Neutrophil (primary cell): ENCODE results near the gene ARRDC1.
A peak's percentile ranks its signal among the peaks of the same experiment; 100 is the strongest.

Source experiments
- H3K27ac ChIP-seq: fragments of 200-600 bp; sonication (generic); 2 replicates; pipeline ENCODE4 v1.5.1; 2016; ENCODE audit warnings: mild to moderate bottlenecking, moderate library complexity
- H3K27me3 ChIP-seq: fragments of 200-600 bp; sonication (generic); 2 replicates; pipeline ENCODE4 v1.6.0; 2016; ENCODE audit warnings: mild to moderate bottlenecking
- H3K36me3 ChIP-seq: fragments of 200-600 bp; sonication (generic); 2 replicates; pipeline ENCODE4 v1.5.1; 2017
- H3K4me1 ChIP-seq, 2 experiments: fragments of 200-600 bp in 1 of 2; sonication (generic) in 1 of 2; 1 replicate in 1 of 2; 2 replicates in 1 of 2; pipeline versions ENCODE4 v1.5.1 to v1.6.1; 2013 to 2016; ENCODE audit warnings: low read depth in 1 of 2, low read length in 1 of 2, mild to moderate bottlenecking in 1 of 2, moderate library complexity in 1 of 2; ENCODE audit not compliant: control insufficient read depth in 1 of 2, insufficient read depth in 1 of 2
- H3K4me3 ChIP-seq, 2 experiments: fragments of 200-600 bp in 1 of 2; sonication (generic) in 1 of 2; 1 replicate in 1 of 2; 2 replicates in 1 of 2; pipeline ENCODE4 v1.5.1; 2013 to 2016; ENCODE audit warnings: low read depth in 1 of 2, low read length in 1 of 2, mild to moderate bottlenecking in 1 of 2, moderate library complexity in 1 of 2
- H3K9me3 ChIP-seq: fragments of 200-600 bp; sonication (generic); 2 replicates; pipeline ENCODE4 v1.5.1; 2016
- CTCF ChIP-seq: fragments of 200-600 bp; sonication (generic); IDR thresholded peaks from 2 replicates; pipeline ENCODE4 v1.5.1; 2016; ENCODE audit warnings: antibody characterized with exemption

Gene ARRDC1

GRCh38 chr9:137647096-137647714 is 41.7 kb downstream of the ARRDC1 start:
- Histone ChIP-seq H3K4me1 (peaks cover 20 to 22% of the 10 kb centered on the region in 2 experiments), H3K36me3 (peaks cover 13% of the 10 kb centered on the region), H3K4me3 (peak overlapping the region; percentile 50 to 61), H3K9me3 (no peaks in the 10 kb centered on the region), H3K27me3 (no peaks in the 10 kb centered on the region), H3K27ac (peak overlapping the region; percentile 82)
- TF ChIP-seq CTCF = no peak

- H3K27ac ChIP-seq = peak overlapping the region; percentile 82
- no peak overlapping the region for H3K4me3 ChIP-seq
- H3K9me3 ChIP-seq = no peaks in the 10 kb centered on the region
- H3K27me3 ChIP-seq = no peaks in the 10 kb centered on the region
- no peak for TF ChIP-seq CTCF
- H3K4me1 ChIP-seq = peaks cover 20 to 22% of the 10 kb centered on the region in 2 experiments
- peaks cover 13% of the 10 kb centered on the region for H3K36me3 ChIP-seq
Observed at GRCh38 chr9:137648396-137648795, 42.9 kb downstream of the ARRDC1 start.

- no peaks in the 10 kb centered on the region for H3K27me3 ChIP-seq
- H3K4me1 ChIP-seq = peaks cover 20 to 22% of the 10 kb centered on the region in 2 experiments
- no peaks in the 10 kb centered on the region for H3K9me3 ChIP-seq
- no peak for TF ChIP-seq CTCF
- H3K27ac ChIP-seq = no peak overlapping the region
- H3K36me3 ChIP-seq = peaks cover 10% of the 10 kb centered on the region
- H3K4me3 ChIP-seq = no peak overlapping the region
Observed at GRCh38 chr9:137649553-137649952, 44.1 kb downstream of the ARRDC1 start.

- Histone ChIP-seq H3K27me3 (no peaks in the 10 kb centered on the region), H3K4me3 (no peak overlapping the region), H3K27ac (no peak overlapping the region), H3K4me1 (peaks cover 20 to 22% of the 10 kb centered on the region in 2 experiments), H3K36me3 (peaks cover 8% of the 10 kb centered on the region), H3K9me3 (no peaks in the 10 kb centered on the region)
- no peak for TF ChIP-seq CTCF
Observed at GRCh38 chr9:137650259-137650658, 44.8 kb downstream of the ARRDC1 start.

- H3K4me3 ChIP-seq = no peak overlapping the region
- TF ChIP-seq CTCF = no peak
- no peaks in the 10 kb centered on the region for H3K27me3 ChIP-seq
- H3K9me3 ChIP-seq = no peaks in the 10 kb centered on the region
- no peak overlapping the region for H3K27ac ChIP-seq
- H3K4me1 ChIP-seq = peaks cover 20 to 22% of the 10 kb centered on the region in 2 experiments
- H3K36me3 ChIP-seq = peaks cover 7% of the 10 kb centered on the region
Observed at GRCh38 chr9:137650779-137651178, 45.3 kb downstream of the ARRDC1 start.
